ENCODE measurements around the gene TRIM41. TPM values are rescaled to one million over a fixed set of nuclear protein-coding genes. Genes with fewer than 3 reads are reported as not detected.

Gene TRIM41
- total RNA-seq, 2 donors from 2014 or later: 12.5 to 15.2 TPM

GRCh38 chr5:181197326-181197951 is 25.6 kb upstream of the TRIM41 start:
- H3K27me3 ChIP-seq: no peaks in the 10 kb centered on the region
- WGBS, 2 donors: 71 to 74% methylated on average over 5 to 8 of the region's 8 CpGs
- ATAC-seq (no peak), DNase-seq (no peak)
- H3K4me3 ChIP-seq: no peak overlapping the region
- TF ChIP-seq CTCF (IDR thresholded peaks at IDR 0.05) (no peak), POLR2A (IDR thresholded peaks at IDR 0.05) (no peak)
- H3K9me3 ChIP-seq: no peaks in the 10 kb centered on the region
- intact Hi-C loops (cut with DNase I): no loop called here
- H3K27ac ChIP-seq: no peak overlapping the region
- no peaks in the 10 kb centered on the region for H3K36me3 ChIP-seq (replicated peaks in 1 of 2; ENCODE audit: insufficient read depth in 1 of 2, low read depth in 2 of 2)
- peaks cover 6% of the 10 kb centered on the region for H3K4me1 ChIP-seq

DNA sequence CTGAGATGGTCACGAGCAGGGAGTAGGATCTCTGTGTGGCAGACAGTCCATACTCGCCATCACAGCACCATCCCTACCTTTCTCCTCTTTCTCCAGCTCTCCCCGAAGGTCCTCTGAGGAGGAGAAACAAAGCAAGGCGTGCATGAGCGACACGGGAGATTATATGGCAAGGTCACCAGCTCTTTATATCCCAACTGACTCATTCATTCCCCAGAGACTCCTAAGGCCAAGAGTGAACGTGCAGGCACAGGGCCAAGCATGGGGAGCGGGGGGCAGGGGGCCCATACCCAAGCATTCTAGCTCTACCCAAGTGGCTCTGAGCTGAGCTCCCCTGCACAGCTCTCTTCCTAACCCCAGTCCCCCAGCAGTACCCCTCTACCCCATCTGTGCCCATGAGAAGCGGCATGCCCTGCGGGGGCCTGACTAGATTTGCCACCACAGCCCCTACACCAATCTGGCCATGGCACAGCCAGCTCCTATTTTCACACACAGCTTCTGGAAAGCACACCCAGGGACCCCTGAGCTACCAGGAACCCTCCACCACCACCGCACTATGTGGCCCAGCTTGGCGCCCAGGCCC is 24.9 kb upstream of the TRIM41 start:
- TF ChIP-seq POLR2A (IDR thresholded peaks at IDR 0.05) (no peak), CTCF (IDR thresholded peaks at IDR 0.05) (no peak)
- Histone ChIP-seq H3K27me3 (no peaks in the 10 kb centered on the region), H3K9me3 (no peaks in the 10 kb centered on the region), H3K36me3 (replicated peaks in 1 of 2; ENCODE audit: insufficient read depth in 1 of 2, low read depth in 2 of 2) (no peaks in the 10 kb centered on the region), H3K4me3 (no peak overlapping the region), H3K27ac (no peak overlapping the region), H3K4me1 (no peaks in the 10 kb centered on the region)
- 78 to 88% methylated on average over 12 of the region's 12 CpGs for WGBS, 2 donors
- ATAC-seq (no peak), DNase-seq (no peak)
- intact Hi-C loops (cut with DNase I): no loop called here

DNA sequence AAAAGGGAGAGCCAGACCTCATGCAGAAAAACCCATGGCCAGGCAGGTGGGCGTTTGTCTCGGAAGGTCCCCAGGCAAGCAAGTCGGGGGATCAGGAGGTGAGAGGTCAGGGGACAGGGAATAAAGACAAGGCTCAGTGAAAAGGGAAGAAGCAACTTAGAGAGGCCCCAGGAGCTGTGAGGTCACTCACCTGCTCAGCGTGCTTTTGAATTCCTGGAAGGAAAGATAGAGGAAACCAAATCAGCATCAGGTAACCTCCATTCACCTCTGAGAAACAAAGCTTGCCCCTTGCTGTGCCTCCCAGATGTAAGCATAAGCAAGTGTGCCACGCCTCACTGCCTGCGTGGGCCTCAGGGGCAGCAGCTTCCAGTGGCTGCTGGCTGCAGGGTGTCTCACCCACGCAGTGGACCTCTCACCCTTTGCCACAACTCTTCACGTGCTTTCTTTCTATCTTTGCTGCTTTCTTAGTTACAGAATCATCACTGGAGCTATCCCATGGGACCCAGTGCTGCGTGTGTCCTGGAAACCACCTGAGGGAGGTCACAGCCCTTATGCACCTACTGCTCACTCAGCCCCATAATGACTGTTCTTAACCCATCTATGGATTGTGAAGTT is 24.1 kb upstream of the TRIM41 start:
- DNase-seq (no peak), ATAC-seq (no peak)
- H3K27me3 ChIP-seq: no peaks in the 10 kb centered on the region
- no peaks in the 10 kb centered on the region for H3K36me3 ChIP-seq (replicated peaks in 1 of 2; ENCODE audit: insufficient read depth in 1 of 2, low read depth in 2 of 2)
- WGBS, 2 donors: 79 to 85% methylated on average over 9 of the region's 9 CpGs
- no peak for TF ChIP-seq POLR2A (IDR thresholded peaks at IDR 0.05)
- no peak for TF ChIP-seq CTCF (IDR thresholded peaks at IDR 0.05)
- intact Hi-C loops (cut with DNase I): no loop called here
- H3K4me1 ChIP-seq: peaks cover 7% of the 10 kb centered on the region
- H3K27ac ChIP-seq: no peak overlapping the region
- no peak overlapping the region for H3K4me3 ChIP-seq
- H3K9me3 ChIP-seq: no peaks in the 10 kb centered on the region

GRCh38 chr5:181199881-181200638 is 23.0 kb upstream of the TRIM41 start:
- DNase-seq (no peak), ATAC-seq (no peak)
- Histone ChIP-seq H3K36me3 (replicated peaks in 1 of 2; ENCODE audit: insufficient read depth in 1 of 2, low read depth in 2 of 2) (no peaks in the 10 kb centered on the region), H3K27ac (no peak overlapping the region), H3K9me3 (no peaks in the 10 kb centered on the region), H3K4me3 (no peak overlapping the region), H3K27me3 (no peaks in the 10 kb centered on the region), H3K4me1 (peaks cover 17% of the 10 kb centered on the region)
- WGBS, 2 donors: 65 to 93% methylated on average over 4 to 12 of the region's 12 CpGs
- intact Hi-C loops (cut with DNase I): no loop called here
- TF ChIP-seq POLR2A (IDR thresholded peaks at IDR 0.05): no peak

GRCh38 chr5:181200816-181201215 is 22.3 kb upstream of the TRIM41 start:
- Histone ChIP-seq H3K4me1 (peaks cover 25% of the 10 kb centered on the region), H3K27me3 (no peaks in the 10 kb centered on the region), H3K36me3 (replicated peaks in 1 of 2; ENCODE audit: insufficient read depth in 1 of 2, low read depth in 2 of 2) (no peaks in the 10 kb centered on the region), H3K27ac (no peak overlapping the region), H3K9me3 (no peaks in the 10 kb centered on the region), H3K4me3 (no peak overlapping the region)
- DNase-seq (no peak), ATAC-seq (no peak)
- 87 to 93% methylated on average over 4 of the region's 4 CpGs for WGBS, 2 donors
- intact Hi-C loops (cut with DNase I): no loop called here
- TF ChIP-seq CTCF (IDR thresholded peaks at IDR 0.05): no peak
- no peak for TF ChIP-seq POLR2A (IDR thresholded peaks at IDR 0.05)

Measured in body of pancreas (tissue), 4 donors.